SKM-1 treated with dmso at 0.1 percent for 144 hours (cell line): Measurements from ENCODE around the gene SLC39A5.
"Not testable (repeated sequence)": the region's sequence is repeated elsewhere in the genome, so short reads cannot be mapped to it uniquely, and the experiment has no call there.

Experiments
- DNase-seq: peaks from one replicate; lab custom pipeline; 2025; ENCODE audit not compliant: unreplicated experiment; lab: John Stamatoyannopoulos, UW

SLC39A5 gene

DNA sequence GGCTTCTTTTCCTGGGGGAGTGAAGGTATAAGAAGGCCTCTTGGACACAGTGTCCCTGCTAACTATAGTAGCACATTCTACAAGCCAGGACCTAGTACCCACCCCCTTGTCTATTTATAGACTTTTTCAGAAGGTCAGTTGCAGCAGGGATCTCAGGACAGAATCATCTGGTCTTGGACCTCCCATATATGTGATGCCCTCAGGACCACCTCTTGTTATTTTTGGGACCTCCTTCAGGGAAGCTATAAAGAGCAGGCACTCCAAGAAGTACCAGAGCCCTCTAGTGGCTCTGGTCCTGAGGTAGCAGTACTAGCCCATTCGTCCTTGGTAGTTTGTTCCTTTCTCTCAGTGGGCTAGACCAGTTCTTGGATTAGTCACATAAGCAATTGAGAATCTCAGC is 41.2 kb downstream of the SLC39A5 start:
- DNase-seq = no peak

DNA sequence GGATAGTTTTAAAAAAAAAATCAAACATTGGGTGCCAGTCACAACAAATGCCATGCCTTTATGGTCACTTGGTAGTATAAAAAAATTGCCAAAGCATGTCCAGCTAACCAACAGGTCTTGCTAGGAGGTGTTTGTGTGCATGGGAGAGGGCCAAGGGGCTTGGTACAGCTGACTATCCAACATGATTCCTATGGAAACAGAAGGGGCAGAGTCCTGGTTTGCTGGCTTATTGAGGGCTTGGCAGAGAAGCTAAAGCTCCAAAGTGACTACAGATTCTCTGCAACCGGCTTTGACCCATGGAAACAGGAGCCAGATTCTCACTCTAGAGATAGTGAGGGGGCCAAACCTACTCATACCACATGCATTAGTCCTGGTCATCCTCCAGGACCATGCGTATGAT is 42.6 kb downstream of the SLC39A5 start:
- not testable (repeated sequence) for DNase-seq

DNA sequence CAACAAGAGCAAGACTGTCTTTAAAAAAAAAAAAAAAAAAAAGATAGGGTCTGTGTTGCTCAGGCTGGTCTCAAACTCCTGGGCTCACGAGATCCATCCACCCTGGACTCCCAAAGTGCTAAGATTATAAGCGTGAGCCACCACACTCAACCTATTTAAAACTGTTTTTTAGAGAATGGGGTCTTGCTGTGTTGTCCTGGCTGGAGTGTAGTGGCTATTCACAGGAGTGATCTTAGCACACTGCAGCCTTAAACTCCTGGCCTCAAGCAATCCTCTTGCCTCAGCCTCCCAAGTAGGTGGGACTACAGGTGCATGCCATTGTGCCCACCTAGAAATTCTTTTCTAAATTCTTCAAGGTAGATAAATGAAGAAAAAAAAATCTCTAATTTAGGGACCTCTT is 44.4 kb downstream of the SLC39A5 start:
- no peak for DNase-seq

- no peak for DNase-seq
Observed at GRCh38 chr12:56278905-56279304, 49.1 kb downstream of the SLC39A5 start.

- DNase-seq = no peak
Observed at GRCh38 chr12:56280849-56281248, 51.0 kb downstream of the SLC39A5 start.

DNA sequence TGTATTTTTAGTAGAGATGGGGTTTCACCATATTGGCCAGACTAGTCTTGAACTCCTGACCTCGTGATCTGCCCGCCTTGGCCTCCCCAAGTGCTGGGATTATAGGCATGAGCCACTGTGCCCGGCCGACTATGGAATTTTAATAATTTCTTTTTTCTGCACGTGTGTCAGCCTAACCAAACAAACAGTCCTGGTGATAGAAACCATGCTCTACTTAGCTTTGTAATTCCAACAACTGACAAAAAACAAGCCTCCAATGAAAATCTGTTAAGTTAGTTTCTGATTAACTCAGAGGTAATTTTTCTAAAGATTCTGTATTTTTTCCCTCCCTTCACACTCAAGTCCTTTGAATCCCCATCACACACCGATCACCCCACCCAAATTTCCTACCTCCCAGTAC is 52.2 kb downstream of the SLC39A5 start:
- no peak for DNase-seq

GRCh38 chr12:56282579-56282978 is 52.7 kb downstream of the SLC39A5 start:
- no peak for DNase-seq

DNA sequence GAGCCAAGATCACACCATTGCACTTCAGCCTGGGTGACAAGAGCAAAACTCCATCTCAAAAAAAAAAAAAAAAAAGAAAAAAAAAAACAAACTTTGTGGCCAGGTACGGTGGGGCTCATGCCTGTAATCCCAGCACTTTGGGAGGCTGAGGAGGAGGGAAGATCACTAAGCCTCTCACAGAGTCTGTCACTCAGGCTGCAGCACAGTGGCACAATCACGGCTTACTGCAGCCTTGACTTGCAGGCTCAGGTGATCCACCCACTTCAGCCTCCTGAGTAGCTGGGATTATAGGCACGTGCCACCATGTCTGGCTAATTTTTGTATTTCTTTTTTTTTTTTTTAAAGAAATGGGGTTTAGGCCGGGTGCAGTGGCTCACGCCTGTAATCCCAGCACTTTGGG is 54.4 kb downstream of the SLC39A5 start:
- not testable (repeated sequence) for DNase-seq

- DNase-seq = no peak
Observed at GRCh38 chr12:56286044-56286830, 56.4 kb downstream of the SLC39A5 start.
